HUDEP-2 (cell line): ENCODE measurements around the gene FZR1.

Experiments used
- DNase-seq, 76 experiments: peaks; one replicate each; lab custom pipeline; 2025; ENCODE audit not compliant: unreplicated experiment in 76 of 76; lab: John Stamatoyannopoulos, UW

The FZR1 gene

GRCh38 chr19:3585301-3586126 is 79.4 kb downstream of the FZR1 start, which contains the start of gene GIPC3:
TSS of gene GIPC3 (plus strand) at chr19:3585478. CDS start at chr19:3585598, 120 bp downstream.
- no peak for DNase-seq

GRCh38 chr19:3586127-3586626 is 80.1 kb downstream of the FZR1 start:
- peak in 2 of 76 experiments; percentile 16 for DNase-seq

- DNase-seq = no peak
Observed at GRCh38 chr19:3586707-3587346, 80.7 kb downstream of the FZR1 start.
